Prostate gland (tissue), 2 donors: ENCODE results near the gene GLRB.

ENCODE experiments used
- POLR2A ChIP-seq: fragments of 450-650 bp; IDR thresholded peaks from one replicate; pipeline ENCODE4 v1.6.1; 2016; ENCODE audit warnings: antibody characterized with exemption, mild to moderate bottlenecking
- TF ChIP-seq, protein P1 (sequence below), 4 experiments: fragments of 200-600 bp in 2 of 4; fragments of 450-650 bp in 2 of 4; sonication (generic) in 2 of 4; IDR thresholded peaks; 1 replicate in 3 of 4; 2 replicates in 1 of 4; pipeline ENCODE4 v1.5.1; 2016 to 2019; ENCODE audit warnings: antibody characterized with exemption in 4 of 4, mild to moderate bottlenecking in 2 of 4, moderate library complexity in 2 of 4

DNA sequence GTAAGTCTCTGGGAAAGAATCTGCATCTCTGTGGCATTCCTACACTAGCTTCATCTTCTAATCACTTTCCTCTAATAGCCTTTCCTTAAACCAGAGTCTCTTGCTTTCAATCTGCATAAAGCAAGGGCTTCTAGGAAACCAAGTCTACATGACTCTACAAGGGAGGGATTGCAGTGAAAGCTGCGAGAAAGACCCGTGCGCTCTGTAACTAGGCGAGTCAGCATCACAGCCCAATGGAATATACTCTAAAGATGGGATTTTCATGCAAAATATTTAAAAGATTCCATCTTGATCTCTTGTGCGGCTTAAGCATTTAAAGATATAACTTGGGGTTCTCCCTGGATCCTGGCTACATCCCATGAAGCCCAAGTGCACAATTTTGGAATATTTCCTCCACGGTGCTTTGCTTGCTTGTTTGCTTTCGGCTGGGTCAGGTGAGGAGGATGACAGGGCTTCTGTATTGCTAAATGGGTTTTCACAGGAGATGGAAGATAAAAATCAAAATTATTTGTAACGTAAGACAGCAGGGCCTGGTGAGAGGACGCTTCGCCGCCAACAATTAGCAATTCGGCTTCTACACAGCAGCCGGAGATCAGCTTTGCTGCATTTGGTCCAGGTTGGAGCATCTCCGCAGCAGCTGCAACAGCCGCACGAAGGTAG, 143.9 kb downstream of the GLRB start:
- TF ChIP-seq, protein P1, sequence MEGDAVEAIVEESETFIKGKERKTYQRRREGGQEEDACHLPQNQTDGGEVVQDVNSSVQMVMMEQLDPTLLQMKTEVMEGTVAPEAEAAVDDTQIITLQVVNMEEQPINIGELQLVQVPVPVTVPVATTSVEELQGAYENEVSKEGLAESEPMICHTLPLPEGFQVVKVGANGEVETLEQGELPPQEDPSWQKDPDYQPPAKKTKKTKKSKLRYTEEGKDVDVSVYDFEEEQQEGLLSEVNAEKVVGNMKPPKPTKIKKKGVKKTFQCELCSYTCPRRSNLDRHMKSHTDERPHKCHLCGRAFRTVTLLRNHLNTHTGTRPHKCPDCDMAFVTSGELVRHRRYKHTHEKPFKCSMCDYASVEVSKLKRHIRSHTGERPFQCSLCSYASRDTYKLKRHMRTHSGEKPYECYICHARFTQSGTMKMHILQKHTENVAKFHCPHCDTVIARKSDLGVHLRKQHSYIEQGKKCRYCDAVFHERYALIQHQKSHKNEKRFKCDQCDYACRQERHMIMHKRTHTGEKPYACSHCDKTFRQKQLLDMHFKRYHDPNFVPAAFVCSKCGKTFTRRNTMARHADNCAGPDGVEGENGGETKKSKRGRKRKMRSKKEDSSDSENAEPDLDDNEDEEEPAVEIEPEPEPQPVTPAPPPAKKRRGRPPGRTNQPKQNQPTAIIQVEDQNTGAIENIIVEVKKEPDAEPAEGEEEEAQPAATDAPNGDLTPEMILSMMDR (IDR thresholded peaks at IDR 0.05), result no peak
- no peak for TF ChIP-seq POLR2A
